IgD-negative memory B cell (primary cell): ENCODE measurements around the gene DYRK2. TPM values are rescaled to one million over a fixed set of nuclear protein-coding genes. Genes with fewer than 3 reads are reported as not detected.

ENCODE experiments used
- H3K27ac Mint-ChIP-seq, 3 donors: one replicate each; pipeline ENCODE4 v1.8.0; 2020 to 2022; ENCODE audit warnings: mild to moderate bottlenecking in 3 of 3, mixed read lengths in 3 of 3, moderate library complexity in 1 of 3
- H3K27me3 Mint-ChIP-seq: one replicate; pipeline ENCODE4 v1.8.0; 2021; ENCODE audit warnings: mixed read lengths
- H3K36me3 Mint-ChIP-seq: one replicate; pipeline ENCODE4 v1.8.0; 2020; ENCODE audit warnings: mild to moderate bottlenecking, mixed read lengths
- H3K4me1 Mint-ChIP-seq, 3 donors: one replicate each; pipeline ENCODE4 v1.8.0; 2020 to 2022; ENCODE audit warnings: mixed read lengths in 3 of 3, mild to moderate bottlenecking in 1 of 3
- H3K4me3 Mint-ChIP-seq, 4 donors: one replicate each; pipeline ENCODE4 v1.8.0; 2020 to 2022; ENCODE audit warnings: mild to moderate bottlenecking in 4 of 4, mixed read lengths in 4 of 4, moderate library complexity in 3 of 4
- H3K9me3 Mint-ChIP-seq, 3 donors: one replicate each; pipeline ENCODE4 v1.8.0; 2020 to 2021; ENCODE audit warnings: mixed read lengths in 3 of 3, mild to moderate bottlenecking in 1 of 3
- polyA plus RNA-seq: library from polyadenylated mRNA; unstranded; fragments of 300-500 nt; fragmentation: Illumina TruSeq; gene quantifications from one replicate; pipeline ENCODE4 v1.2.3, GENCODE V29; 2021

DYRK2 gene
- 58.4 TPM for polyA plus RNA-seq

DNA sequence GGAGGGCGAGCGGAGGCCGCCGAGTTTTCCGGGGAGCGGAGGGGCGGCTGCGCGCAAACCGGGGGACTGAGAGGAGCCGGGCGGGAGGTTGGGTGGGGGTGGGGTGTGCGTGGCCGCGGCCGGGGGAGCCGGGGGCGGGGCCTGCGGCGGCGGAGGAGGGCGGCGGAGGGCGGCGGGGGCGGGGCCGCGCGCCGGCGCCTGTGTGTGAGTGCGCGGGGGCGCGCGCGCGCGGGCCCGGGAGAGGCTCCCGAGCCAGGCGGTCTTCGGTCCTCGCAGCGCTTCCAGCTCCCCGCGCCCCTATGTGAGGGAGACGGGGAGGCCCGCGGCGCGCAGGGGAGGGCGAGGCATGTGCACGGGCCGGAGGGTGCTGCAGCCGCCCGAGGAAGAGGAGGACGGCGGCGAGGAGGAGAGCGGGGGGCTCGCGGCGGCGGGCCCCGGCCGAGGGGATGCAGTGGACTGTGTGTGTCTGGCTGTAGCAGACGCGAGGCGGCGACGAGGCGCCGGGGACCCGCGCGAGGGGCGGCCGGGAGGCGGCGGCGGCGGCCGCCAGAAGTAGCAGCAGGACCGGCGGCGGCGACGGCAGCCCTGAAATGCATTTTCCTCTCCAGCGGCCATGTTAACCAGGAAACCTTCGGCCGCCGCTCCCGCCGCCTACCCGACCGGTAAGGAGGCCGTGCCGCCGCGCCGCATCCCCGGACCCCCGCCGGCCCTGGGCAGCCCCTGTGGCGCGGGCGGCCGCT is at the start of gene DYRK2:
Gene DYRK2 (plus strand): TSS at position 225 of the 740 bp plus-strand sequence. CDS start 389 bp downstream, at position 614.
- Mint-ChIP-seq H3K4me3 (peak within 1 kb of the TSS; percentile 69 to 98 (median 95)), H3K36me3 (no peaks in the 10 kb centered on the region), H3K27ac (peak within 1 kb of the TSS; percentile 78 to 94 (median 92)), H3K27me3 (no peaks in the 10 kb centered on the region), H3K4me1 (peaks cover 20 to 36% (median 27%) of the 10 kb centered on the region in 3 donors), H3K9me3 (no peaks in the 10 kb centered on the region)

DNA sequence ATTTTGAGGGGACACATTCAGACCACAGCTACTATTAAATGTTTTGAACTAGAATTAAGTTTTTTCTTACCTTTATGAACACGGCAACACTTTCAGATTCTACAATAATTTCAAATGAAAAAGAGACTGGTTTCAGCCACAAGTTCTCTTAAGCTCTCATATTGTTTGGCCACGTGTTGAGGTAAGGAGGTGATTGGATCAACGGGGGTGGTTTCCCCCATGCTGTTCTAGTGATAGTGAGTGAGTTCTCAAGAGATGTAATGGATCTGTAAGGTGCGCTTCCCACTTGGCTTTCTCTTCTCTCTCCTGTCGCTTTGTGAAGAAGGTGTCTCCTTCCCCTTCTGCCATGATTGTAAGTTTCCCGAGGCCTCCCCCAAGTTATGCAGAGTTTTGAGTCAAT is 48.9 kb upstream of the DYRK2 start:
- peaks cover 0 to 6% (median 0%) of the 10 kb centered on the region in 3 donors for H3K9me3 Mint-ChIP-seq
- no peaks in the 10 kb centered on the region for H3K27me3 Mint-ChIP-seq
- H3K4me3 Mint-ChIP-seq, result no peak overlapping the region
- H3K36me3 Mint-ChIP-seq, result peaks cover 2% of the 10 kb centered on the region
- no peak overlapping the region for H3K27ac Mint-ChIP-seq
- H3K4me1 Mint-ChIP-seq, result peaks cover 0 to 5% (median 3%) of the 10 kb centered on the region in 3 donors

DNA sequence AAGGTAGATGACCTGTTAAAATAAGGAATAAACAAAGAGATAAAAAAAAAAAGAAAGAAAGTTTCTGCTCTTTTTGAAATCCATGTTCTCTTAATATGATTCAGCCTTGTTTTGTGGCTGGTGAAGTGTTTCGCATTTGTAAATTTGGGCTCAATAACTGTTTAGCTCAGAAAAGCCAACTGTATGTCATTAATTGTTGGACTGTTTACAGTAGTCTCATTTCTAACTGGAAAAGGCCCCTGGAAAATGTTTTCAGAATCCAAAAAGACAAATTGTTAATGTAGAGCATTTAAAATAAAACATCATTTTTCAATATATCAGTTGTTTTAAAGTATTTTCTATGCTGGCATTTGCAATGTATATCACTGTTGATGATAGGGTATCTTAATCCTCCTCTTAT is 47.4 kb upstream of the DYRK2 start:
- Mint-ChIP-seq H3K9me3 (peaks cover 0 to 6% (median 0%) of the 10 kb centered on the region in 3 donors), H3K4me3 (no peak overlapping the region), H3K27ac (no peak overlapping the region), H3K36me3 (peaks cover 2% of the 10 kb centered on the region), H3K4me1 (peaks cover 0 to 5% (median 3%) of the 10 kb centered on the region in 3 donors), H3K27me3 (no peaks in the 10 kb centered on the region)

DNA sequence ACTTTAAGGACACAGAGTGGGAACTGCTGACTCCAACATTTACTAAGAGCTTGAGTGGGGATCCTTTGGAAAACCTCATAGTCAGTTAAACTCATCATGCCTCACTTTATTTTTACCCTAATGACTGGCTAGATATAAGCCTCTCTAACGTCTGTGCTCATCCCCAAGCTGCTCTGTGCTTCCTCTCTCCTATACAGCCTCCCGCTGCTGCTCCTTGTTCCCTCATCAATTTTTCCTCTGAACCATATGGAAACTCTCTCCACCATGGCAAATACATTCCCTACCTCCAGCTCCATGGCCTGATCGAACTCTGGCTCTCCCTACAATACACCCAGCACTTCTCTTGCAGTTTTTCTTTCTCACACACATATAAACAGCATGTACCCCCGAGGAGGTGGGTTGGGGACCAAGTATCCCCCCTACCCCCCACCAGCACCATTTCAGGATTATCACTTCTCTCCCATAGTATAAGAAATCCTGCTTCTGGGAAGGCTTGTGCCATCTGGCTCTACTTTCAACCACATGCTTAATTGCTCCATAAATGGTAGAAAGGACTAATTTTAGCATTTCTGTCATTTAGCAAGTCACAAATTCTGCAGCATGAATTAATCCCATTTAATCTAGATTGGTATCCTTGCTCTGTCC is 39.2 kb upstream of the DYRK2 start:
- H3K27ac Mint-ChIP-seq, result no peak overlapping the region
- peaks cover 1% of the 10 kb centered on the region for H3K27me3 Mint-ChIP-seq
- H3K4me3 Mint-ChIP-seq, result no peak overlapping the region
- no peaks in the 10 kb centered on the region for H3K4me1 Mint-ChIP-seq
- H3K9me3 Mint-ChIP-seq, result no peaks in the 10 kb centered on the region
- H3K36me3 Mint-ChIP-seq, result no peaks in the 10 kb centered on the region

DNA sequence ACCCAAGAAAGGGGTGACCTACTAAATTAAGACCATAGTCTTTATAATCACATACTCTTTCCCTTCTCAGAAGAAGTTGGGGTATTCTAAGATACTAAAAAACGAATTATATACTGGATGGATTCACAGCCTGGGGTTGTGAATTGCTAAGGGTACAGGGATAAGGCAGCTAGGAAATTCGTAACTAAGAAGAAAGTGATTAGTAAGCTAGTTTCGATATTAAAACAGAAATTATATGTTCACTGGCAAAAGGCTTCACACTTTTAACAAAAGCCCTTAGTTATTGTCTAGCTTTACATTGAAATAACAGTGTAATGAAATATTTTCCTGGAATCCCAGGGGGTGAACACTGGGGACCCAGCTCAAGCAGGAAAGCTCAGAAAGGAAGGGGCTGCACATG is 35.5 kb upstream of the DYRK2 start:
- Mint-ChIP-seq H3K27me3 (peaks cover 1% of the 10 kb centered on the region), H3K4me3 (no peak overlapping the region), H3K9me3 (no peaks in the 10 kb centered on the region), H3K36me3 (no peaks in the 10 kb centered on the region), H3K4me1 (peaks cover 7% of the 10 kb centered on the region in 3 donors), H3K27ac (no peak overlapping the region)

DNA sequence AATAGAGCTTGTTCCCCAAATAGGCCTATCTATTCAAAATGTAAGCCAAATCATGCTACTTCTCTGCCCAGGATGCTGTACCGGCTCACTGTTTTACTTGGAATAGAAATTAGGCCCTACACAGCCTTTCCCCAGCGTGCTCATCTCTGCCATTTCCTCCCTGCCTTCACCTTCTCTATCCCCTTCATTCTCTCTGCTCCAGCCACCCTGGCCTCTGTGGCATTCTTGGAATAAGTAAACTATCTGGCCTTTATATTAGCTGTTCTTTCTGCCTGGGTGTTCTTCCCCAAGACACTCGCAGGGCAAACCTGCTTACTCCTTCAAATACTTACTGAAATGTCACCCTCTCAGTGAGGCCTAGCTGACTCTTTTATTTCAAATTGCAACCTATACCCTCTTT is 30.9 kb upstream of the DYRK2 start:
- H3K4me3 Mint-ChIP-seq, result peak overlapping the region in 1 of 4 donors; percentile 79
- no peaks in the 10 kb centered on the region for H3K36me3 Mint-ChIP-seq
- H3K9me3 Mint-ChIP-seq, result no peaks in the 10 kb centered on the region
- H3K27ac Mint-ChIP-seq, result peak overlapping the region in 2 of 3 donors; percentile 65 to 85
- H3K27me3 Mint-ChIP-seq, result no peaks in the 10 kb centered on the region
- H3K4me1 Mint-ChIP-seq, result peaks cover 14 to 17% (median 17%) of the 10 kb centered on the region in 3 donors

DNA sequence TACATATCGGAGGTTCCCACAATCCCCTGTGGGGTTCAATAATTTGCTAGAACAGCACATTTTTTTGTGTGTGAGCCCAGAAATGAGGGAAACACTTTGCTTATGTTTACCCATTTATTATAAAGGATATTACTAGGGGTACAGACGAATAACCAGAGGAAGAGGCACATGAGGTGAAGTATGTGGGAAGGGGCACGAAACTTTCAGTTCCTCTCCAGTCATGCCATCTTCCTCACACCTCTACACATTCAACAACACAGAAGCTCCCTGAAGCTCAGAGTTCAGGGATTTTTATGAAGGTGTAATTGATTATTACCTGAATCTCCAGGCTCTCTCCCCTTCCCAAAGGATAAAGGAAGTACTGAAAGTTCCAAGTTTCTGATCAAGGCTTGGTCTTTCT is 30.2 kb upstream of the DYRK2 start:
- Mint-ChIP-seq H3K9me3 (no peaks in the 10 kb centered on the region), H3K4me1 (peaks cover 14 to 17% (median 17%) of the 10 kb centered on the region in 3 donors), H3K36me3 (no peaks in the 10 kb centered on the region), H3K27me3 (no peaks in the 10 kb centered on the region), H3K4me3 (peak overlapping the region in 2 of 4 donors; percentile 65 to 79), H3K27ac (peak overlapping the region in 2 of 3 donors; percentile 4 to 65)

DNA sequence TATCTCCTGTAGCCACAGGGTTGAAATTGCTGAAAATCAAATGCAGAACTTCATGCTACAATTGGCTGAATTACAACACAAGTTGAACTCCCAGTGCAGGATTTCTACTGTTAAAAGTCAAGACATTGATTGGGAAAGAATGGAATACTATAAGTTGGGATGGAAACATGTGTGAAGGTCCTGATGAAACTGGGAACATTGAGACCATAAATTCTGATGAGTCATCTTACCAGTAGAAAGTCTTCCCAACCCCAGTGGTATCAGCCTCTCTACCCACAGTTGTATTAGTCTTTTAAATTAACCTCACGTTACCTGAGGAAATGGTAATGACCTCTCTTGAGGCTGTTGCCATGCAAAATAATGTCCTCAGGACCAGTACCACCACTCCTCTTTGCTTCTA is 27.4 kb upstream of the DYRK2 start:
- H3K4me3 Mint-ChIP-seq, result no peak overlapping the region
- H3K27ac Mint-ChIP-seq, result no peak overlapping the region
- H3K36me3 Mint-ChIP-seq, result peaks cover 4% of the 10 kb centered on the region

DNA sequence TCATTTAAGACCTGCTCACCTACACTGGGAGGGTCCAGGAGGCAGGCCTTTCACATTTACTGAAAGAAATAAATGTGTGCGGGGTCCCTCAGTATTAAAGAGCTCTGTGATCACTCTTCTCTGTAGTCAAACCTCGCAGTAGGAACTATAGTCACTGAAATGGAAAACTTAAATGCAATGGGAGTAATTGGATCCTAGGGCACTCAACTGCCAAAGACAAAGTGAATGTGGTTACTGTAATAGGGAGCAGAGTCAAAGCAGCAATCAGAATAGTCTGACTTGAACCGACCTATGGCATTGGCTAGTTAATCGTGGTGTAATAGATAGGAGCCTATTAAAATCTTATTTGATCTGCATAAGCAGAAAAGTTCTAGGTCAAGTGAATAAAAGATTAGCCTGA is 26.6 kb upstream of the DYRK2 start:
- Mint-ChIP-seq H3K4me1 (peaks cover 14 to 26% (median 18%) of the 10 kb centered on the region in 3 donors), H3K4me3 (no peak overlapping the region), H3K27me3 (no peaks in the 10 kb centered on the region), H3K27ac (no peak overlapping the region), H3K9me3 (peaks cover 0 to 2% (median 2%) of the 10 kb centered on the region in 3 donors), H3K36me3 (peaks cover 4% of the 10 kb centered on the region)

More for the DNA sequence above, 27.4 kb upstream of the DYRK2 start:
- Mint-ChIP-seq H3K9me3 (peaks cover 0 to 2% (median 2%) of the 10 kb centered on the region in 3 donors), H3K27me3 (no peaks in the 10 kb centered on the region), H3K4me1 (peaks cover 14 to 25% (median 19%) of the 10 kb centered on the region in 3 donors)

DNA sequence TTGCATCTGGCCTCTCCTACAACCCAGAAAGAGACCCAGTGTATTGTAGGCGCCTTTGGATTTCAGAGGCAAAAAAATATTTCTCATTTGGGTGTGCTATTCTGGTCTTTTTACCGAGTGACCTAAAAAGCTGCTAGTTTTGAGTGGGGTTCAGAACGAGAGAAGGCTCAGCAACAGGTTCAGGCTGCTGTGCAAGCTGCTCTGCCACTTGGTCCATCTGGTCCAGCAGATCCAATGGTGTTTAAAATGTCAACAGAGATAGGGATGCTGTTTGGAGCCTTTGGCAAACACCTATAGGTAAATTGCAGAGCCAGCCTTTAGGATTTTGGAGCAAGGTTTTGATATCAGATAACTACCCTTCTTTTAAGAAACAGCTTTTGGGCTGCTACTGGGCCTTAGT is 25.3 kb upstream of the DYRK2 start:
- peaks cover 0 to 2% (median 2%) of the 10 kb centered on the region in 3 donors for H3K9me3 Mint-ChIP-seq
- H3K36me3 Mint-ChIP-seq, result peaks cover 4% of the 10 kb centered on the region
- no peak overlapping the region for H3K27ac Mint-ChIP-seq
- H3K27me3 Mint-ChIP-seq, result no peaks in the 10 kb centered on the region
- H3K4me1 Mint-ChIP-seq, result peaks cover 5 to 19% (median 13%) of the 10 kb centered on the region in 3 donors
- no peak overlapping the region for H3K4me3 Mint-ChIP-seq

DNA sequence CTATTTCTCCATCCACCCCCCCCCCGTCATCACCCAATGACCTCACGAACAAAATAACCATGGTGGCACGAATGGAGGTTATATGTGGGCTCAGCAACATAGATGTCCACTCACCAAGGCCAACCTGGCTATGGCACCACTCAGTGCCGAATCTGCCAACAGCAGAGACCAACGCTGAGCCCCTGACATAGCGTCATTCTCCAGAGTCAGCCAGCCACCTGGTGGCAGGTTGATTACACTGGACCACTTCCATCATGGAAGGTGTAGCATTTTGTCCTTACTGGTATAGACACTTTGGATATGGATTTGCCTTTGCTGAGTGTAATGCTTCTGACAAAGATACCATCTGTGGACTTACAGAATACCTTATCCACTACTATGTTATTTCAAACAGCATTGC is 24.2 kb upstream of the DYRK2 start:
- peaks cover 6% of the 10 kb centered on the region for H3K36me3 Mint-ChIP-seq
- H3K9me3 Mint-ChIP-seq, result peaks cover 2 to 5% (median 3%) of the 10 kb centered on the region in 3 donors
- no peaks in the 10 kb centered on the region for H3K27me3 Mint-ChIP-seq
- peaks cover 2 to 17% (median 15%) of the 10 kb centered on the region in 3 donors for H3K4me1 Mint-ChIP-seq
- H3K4me3 Mint-ChIP-seq, result no peak overlapping the region
- no peak overlapping the region for H3K27ac Mint-ChIP-seq

DNA sequence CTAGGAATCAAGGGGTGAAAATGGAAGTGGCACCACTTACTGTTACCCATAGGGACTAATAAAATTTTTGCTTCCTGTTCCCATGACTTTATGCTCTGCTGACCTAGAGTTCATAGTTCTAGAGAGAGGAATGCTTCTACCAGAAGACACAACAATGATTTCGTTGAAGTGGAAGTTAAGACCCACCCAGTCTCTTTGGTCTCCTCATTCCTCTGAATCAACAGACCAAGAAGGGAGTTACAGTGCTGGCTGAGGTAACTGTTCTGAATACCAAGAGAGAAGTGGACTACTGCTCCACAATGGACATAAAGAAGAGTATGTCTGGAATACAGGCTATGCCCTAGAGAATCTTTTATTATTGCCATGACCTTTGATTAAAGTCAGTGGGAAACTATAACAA is 23.5 kb upstream of the DYRK2 start:
- H3K36me3 Mint-ChIP-seq, result peaks cover 8% of the 10 kb centered on the region
- peaks cover 2 to 8% (median 5%) of the 10 kb centered on the region in 3 donors for H3K9me3 Mint-ChIP-seq
- H3K27ac Mint-ChIP-seq, result no peak overlapping the region
- peaks cover 2% of the 10 kb centered on the region for H3K27me3 Mint-ChIP-seq
- no peak overlapping the region for H3K4me3 Mint-ChIP-seq
- peaks cover 9 to 23% (median 21%) of the 10 kb centered on the region in 3 donors for H3K4me1 Mint-ChIP-seq

DNA sequence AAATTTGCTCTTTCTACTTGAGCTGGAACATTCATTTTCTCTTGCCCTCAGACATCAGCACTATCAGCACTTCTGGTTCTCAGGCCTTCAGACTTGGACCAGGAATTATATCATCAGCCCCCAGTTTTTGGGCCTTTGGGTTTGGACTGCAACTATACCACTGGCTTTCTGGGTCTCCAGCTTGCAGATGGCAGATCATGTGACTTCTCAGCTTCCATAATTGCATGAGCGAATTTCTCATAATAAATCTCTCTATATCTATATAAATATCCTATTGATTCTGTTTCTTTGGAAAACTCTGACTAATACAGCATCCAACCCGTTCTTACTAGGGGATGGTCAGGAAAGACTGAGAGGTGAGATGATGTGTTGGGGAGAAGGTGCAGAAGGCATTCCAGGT is 22.4 kb upstream of the DYRK2 start:
- Mint-ChIP-seq H3K27ac (no peak overlapping the region), H3K4me3 (no peak overlapping the region), H3K4me1 (peaks cover 16 to 32% (median 29%) of the 10 kb centered on the region in 3 donors), H3K27me3 (peaks cover 2% of the 10 kb centered on the region), H3K9me3 (peaks cover 2 to 8% (median 5%) of the 10 kb centered on the region in 3 donors), H3K36me3 (peaks cover 8% of the 10 kb centered on the region)

DNA sequence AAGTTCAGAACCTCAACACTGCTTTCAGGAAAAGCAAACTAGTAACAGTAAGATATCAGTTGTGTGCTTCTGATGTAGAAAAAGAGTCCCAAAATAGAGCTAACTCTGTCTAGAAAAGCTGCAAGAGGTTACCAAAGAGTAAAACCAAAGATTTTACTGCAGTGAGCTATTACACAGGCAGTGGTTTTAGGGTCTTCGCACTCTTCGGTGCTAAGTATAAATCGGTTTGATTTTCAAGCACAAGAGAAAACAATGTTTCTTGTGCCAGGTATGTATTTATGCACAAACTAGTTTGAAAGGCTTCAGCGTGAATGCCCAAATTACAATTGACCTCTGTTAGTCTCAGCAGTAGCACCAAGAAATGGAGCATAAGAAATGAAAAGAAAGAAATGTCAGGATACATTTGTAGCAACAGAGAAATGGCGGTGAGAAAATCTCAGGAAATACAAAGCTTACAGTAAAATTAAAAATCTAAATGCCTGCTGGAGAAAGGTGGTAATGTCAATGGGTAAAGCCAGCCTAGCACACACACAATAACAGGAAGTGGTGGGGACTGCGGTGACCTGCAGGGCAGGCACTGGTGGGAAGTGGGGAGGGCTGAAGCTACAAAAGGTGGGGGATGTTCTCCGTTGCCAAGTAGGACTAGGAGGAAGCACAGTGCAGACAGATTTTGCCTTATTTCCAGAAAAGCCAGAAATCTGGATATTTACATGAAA is 18.0 kb upstream of the DYRK2 start:
- Mint-ChIP-seq H3K36me3 (peaks cover 6% of the 10 kb centered on the region), H3K27me3 (peaks cover 2% of the 10 kb centered on the region), H3K4me3 (peak overlapping the region; percentile 4 to 83 (median 75)), H3K4me1 (peaks cover 40 to 61% (median 54%) of the 10 kb centered on the region in 3 donors), H3K27ac (peak overlapping the region; percentile 52 to 94 (median 54)), H3K9me3 (peaks cover 0 to 8% (median 3%) of the 10 kb centered on the region in 3 donors)

DNA sequence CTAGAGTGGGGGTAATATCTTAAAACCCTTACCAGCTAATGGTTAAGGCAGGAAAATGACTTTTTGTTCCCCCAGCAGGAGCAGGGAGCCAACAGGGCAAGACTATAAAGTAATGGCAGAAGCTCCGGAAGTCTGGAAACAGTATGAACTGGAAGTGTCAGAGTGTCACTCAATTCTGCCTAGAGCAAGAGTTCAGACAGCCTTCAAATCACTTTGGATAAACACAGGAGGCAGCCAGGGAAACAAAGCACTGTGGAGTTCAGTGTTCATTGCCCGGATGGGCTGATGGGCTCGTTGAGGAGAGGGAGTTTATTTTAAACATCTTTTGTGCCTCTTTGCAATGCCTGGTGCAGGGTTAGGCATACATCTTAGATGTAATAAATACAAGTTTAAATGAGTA is 16.5 kb upstream of the DYRK2 start:
- H3K4me3 Mint-ChIP-seq, result no peak overlapping the region
- H3K27ac Mint-ChIP-seq, result peak overlapping the region in 1 of 3 donors; percentile 67
- peaks cover 42 to 56% (median 53%) of the 10 kb centered on the region in 3 donors for H3K4me1 Mint-ChIP-seq
- H3K9me3 Mint-ChIP-seq, result peaks cover 0 to 8% (median 3%) of the 10 kb centered on the region in 3 donors
- peaks cover 4% of the 10 kb centered on the region for H3K36me3 Mint-ChIP-seq
- peaks cover 2% of the 10 kb centered on the region for H3K27me3 Mint-ChIP-seq
